HepG2 (cell line): ENCODE measurements around the gene SYNGR4. TPM values are rescaled to one million over a fixed set of nuclear protein-coding genes. Genes with fewer than 3 reads are reported as not detected.
A peak's percentile ranks its signal among the peaks of the same experiment; 100 is the strongest.

Experiments
- ATAC-seq: fragments of 200-7000 bp; cut with Tn5 transposase; 3 replicates; pipeline ENCODE4 v1.9.1; 2020; ENCODE audit warnings: mild to moderate bottlenecking, moderate library complexity
- BruUV-seq: library from RNA; stranded (reverse); fragments of 400-500 nt; replicated peaks from 2 replicates; lab custom pipeline; 2021; lab: Mats Ljungman, UMichigan
- CTCF ChIA-PET: fragments of 300-600 bp; formaldehyde crosslinking; extraction: SDS; loops from one replicate; lab custom pipeline; 2021; ENCODE audit warnings: low total read pairs, inconsistent platforms, low intra/inter-chr PET ratio; lab: Yijun Ruan, JAX
- POLR2A ChIA-PET: fragments of 350-600 bp; sonication (Branson Sonifier 250); formaldehyde crosslinking; loops from one replicate; lab custom pipeline; 2020; ENCODE audit warnings: antibody characterized with exemption, inconsistent platforms; lab: Yijun Ruan, JAX
- DNase-seq: peaks from one replicate; pipeline ENCODE4 v3.0.0-alpha.2; 2015; ENCODE audit warnings: low spot score
- FAIRE-seq: peaks from 3 replicates; lab custom pipeline; 2011; peaks lifted over from hg19 to GRCh38; lab: Jason Lieb, UNC
- H2AFZ ChIP-seq: one replicate; pipeline ENCODE4 v1.6.1; 2011; ENCODE audit warnings: low read length, inconsistent platforms
- H3K27ac ChIP-seq: fragments of 300-600 bp; 3 replicates; pipeline ENCODE4 v1.8.0; 2011; ENCODE audit warnings: mixed run types, mild to moderate bottlenecking, mixed read lengths, low read length, inconsistent platforms; ENCODE audit not compliant: insufficient read depth; ENCODE audit errors: extremely low read length
- H3K27me3 ChIP-seq, 2 experiments: fragments of 200-600 bp in 1 of 2; 2 replicates in 1 of 2; 3 replicates in 1 of 2; pipeline versions ENCODE4 v1.6.0 to v1.8.0; 2011; ENCODE audit warnings: low read length in 2 of 2, mild to moderate bottlenecking in 2 of 2, moderate library complexity in 2 of 2, inconsistent platforms in 1 of 2; ENCODE audit not compliant: insufficient read depth in 2 of 2, control insufficient read depth in 1 of 2
- H3K36me3 ChIP-seq, 2 experiments: fragments of 200-600 bp in 1 of 2; replicated peaks in 1 of 2; 2 replicates in 1 of 2; 3 replicates in 1 of 2; pipeline versions ENCODE4 v1.5.1 to v1.8.0; 2011; ENCODE audit warnings: low read length in 2 of 2, inconsistent platforms in 1 of 2; ENCODE audit not compliant: insufficient read depth in 2 of 2, control insufficient read depth in 1 of 2
- H3K4me1 ChIP-seq: 2 replicates; pipeline ENCODE4 v1.5.1; 2012; ENCODE audit warnings: low read length, inconsistent platforms; ENCODE audit not compliant: insufficient read depth
- H3K4me2 ChIP-seq: 2 replicates; pipeline ENCODE4 v1.6.0; 2011; ENCODE audit warnings: low read depth, low read length, inconsistent platforms
- H3K4me3 ChIP-seq, 3 experiments: fragments of 200-600 bp in 1 of 3; sonication (generic), shearing (Covaris generic) in 1 of 3; replicated peaks in 1 of 3; 2 replicates each; pipeline ENCODE4 v1.5.1; 2011 to 2016; ENCODE audit warnings: low read length in 3 of 3, inconsistent platforms in 2 of 3, low read depth in 2 of 3, mild to moderate bottlenecking in 2 of 3, control low read depth in 1 of 3, mixed read lengths in 1 of 3; ENCODE audit not compliant: insufficient read depth in 1 of 3
- H3K79me2 ChIP-seq: one replicate; pipeline ENCODE4 v1.6.1; 2011; ENCODE audit warnings: low read length, inconsistent platforms; ENCODE audit not compliant: insufficient read depth
- H3K9ac ChIP-seq: 2 replicates; pipeline ENCODE4 v1.6.0; 2011; ENCODE audit warnings: mild to moderate bottlenecking, low read depth, low read length, inconsistent platforms; ENCODE audit not compliant: insufficient read depth
- H3K9me3 ChIP-seq: 2 replicates; pipeline ENCODE4 v1.5.1; 2012; ENCODE audit warnings: mild to moderate bottlenecking, low read length
- H4K20me1 ChIP-seq: 2 replicates; pipeline ENCODE4 v1.6.0; 2011; ENCODE audit warnings: inconsistent platforms, mild to moderate bottlenecking, low read length, moderate library complexity; ENCODE audit not compliant: insufficient read depth
- ARHGAP35 ChIP-seq: sonication (generic); formaldehyde crosslinking; IDR thresholded peaks from 2 replicates; pipeline ENCODE4 v1.9.0; 2022; ENCODE audit warnings: mild to moderate bottlenecking, inconsistent platforms, moderate library complexity, missing genetic modification reagents, borderline replicate concordance
- MLLT10 ChIP-seq: sonication (generic); formaldehyde crosslinking; IDR thresholded peaks from 2 replicates; pipeline ENCODE4 v1.4.0; 2020; ENCODE audit warnings: missing genetic modification reagents
- NR2F6 ChIP-seq, 2 experiments: IDR thresholded peaks; 2 replicates each; pipeline ENCODE4 v1.6.1; 2016; ENCODE audit warnings: antibody characterized with exemption in 1 of 2, mild to moderate bottlenecking in 1 of 2
- SAP130 ChIP-seq: IDR thresholded peaks from 2 replicates; pipeline ENCODE4 v1.6.1; 2016; ENCODE audit warnings: low read depth
- SCMH1 ChIP-seq: sonication (generic); formaldehyde crosslinking; IDR thresholded peaks from 2 replicates; pipeline ENCODE4 v1.9.0; 2021; ENCODE audit warnings: missing genetic modification reagents, mild to moderate bottlenecking, borderline replicate concordance
- YY1 ChIP-seq: IDR thresholded peaks from 2 replicates; pipeline ENCODE4 v1.6.1; 2011; ENCODE audit warnings: low read length, low read depth, moderate library complexity, mild to moderate bottlenecking; ENCODE audit not compliant: insufficient read depth, insufficient replicate concordance
- ZBTB1 ChIP-seq: sonication (generic); formaldehyde crosslinking; IDR thresholded peaks from 2 replicates; pipeline ENCODE4 v1.4.0; 2020; ENCODE audit warnings: missing genetic modification reagents, borderline replicate concordance
- ZNF124 ChIP-seq: sonication (generic); formaldehyde crosslinking; IDR thresholded peaks from 2 replicates; pipeline ENCODE4 v1.4.0; 2020; ENCODE audit warnings: missing genetic modification reagents
- ZNF354B ChIP-seq: sonication (generic); formaldehyde crosslinking; IDR thresholded peaks from 2 replicates; pipeline ENCODE4 v1.8.0; 2022; ENCODE audit warnings: mild to moderate bottlenecking, missing genetic modification reagents
- ZNF557 ChIP-seq: sonication (generic); formaldehyde crosslinking; IDR thresholded peaks from 2 replicates; pipeline ENCODE4 v1.4.0; 2020; ENCODE audit warnings: missing genetic modification reagents
- ZNF558 ChIP-seq: sonication (generic); formaldehyde crosslinking; IDR thresholded peaks from 2 replicates; pipeline ENCODE4 v1.9.0; 2022; ENCODE audit warnings: mild to moderate bottlenecking, missing genetic modification reagents, borderline replicate concordance
- ZNF75D ChIP-seq: sonication (generic); formaldehyde crosslinking; IDR thresholded peaks from 2 replicates; pipeline ENCODE4 v1.8.1; 2023; ENCODE audit warnings: missing genetic modification reagents, mild to moderate bottlenecking, borderline replicate concordance
- WGBS: methylation state at CpG from one replicate; pipeline ENCODE4 v1.1.6; 2017; ENCODE audit warnings: low lambda C conversion rate; 5-methylcytosine and 5-hydroxymethylcytosine counted together
- in situ Hi-C: cut with HindIII; loops from 2 replicates; pipeline ENCODE4 v1.10.0; 2017; ENCODE audit warnings: low pct_unique_long_range_greater_than_20kb; ENCODE audit not compliant: extremely low pct_ligation_motif_present
- intact Hi-C: fragments of 100-400 bp; cut with micrococcal nuclease; formaldehyde crosslinking; loops from one replicate; pipeline ENCODE4 v1.10.0; 2022; ENCODE audit not compliant: unreplicated experiment
- polyA plus RNA-seq, 8 experiments: library from polyadenylated mRNA; depleted of rRNA in 3 of 8; stranded (reverse) in 7 of 8; unstranded in 1 of 8; fragments of >200 nt; fragmentation: Illumina TruSeq in 4 of 8; extraction: Trizol in 4 of 8; gene quantifications; 2 replicates each; pipeline versions ENCODE4 v1.2.1 to v1.2.3, GENCODE V29; 2011 to 2016; ENCODE audit warnings: low read depth in 4 of 8, missing spikeins in 1 of 8, mixed read lengths in 1 of 8; ENCODE audit not compliant: insufficient read depth in 1 of 8
- total RNA-seq, 5 experiments: library from RNA; depleted of rRNA; stranded (reverse); fragments of >200 nt; fragmentation: Illumina TruSeq; extraction: Trizol; gene quantifications; 2 replicates each; pipeline ENCODE4 v1.2.3, GENCODE V29; 2016; ENCODE audit warnings: low read depth in 1 of 5
- TF ChIP-seq, protein P1 (sequence below): sonication (generic); formaldehyde crosslinking; IDR thresholded peaks from 2 replicates; pipeline ENCODE4 v1.5.0; 2020; ENCODE audit warnings: mild to moderate bottlenecking, missing genetic modification reagents
- TF ChIP-seq, protein P2 (sequence below): sonication (generic); formaldehyde crosslinking; IDR thresholded peaks from 2 replicates; pipeline ENCODE4 v1.4.0; 2020; ENCODE audit warnings: mild to moderate bottlenecking, missing genetic modification reagents

Gene SYNGR4
- total and polyA plus RNA-seq, 2 of the 13 experiments (the other 11 are each of a cell fraction or from before 2014, with no cell fraction given) = not detected

DNA sequence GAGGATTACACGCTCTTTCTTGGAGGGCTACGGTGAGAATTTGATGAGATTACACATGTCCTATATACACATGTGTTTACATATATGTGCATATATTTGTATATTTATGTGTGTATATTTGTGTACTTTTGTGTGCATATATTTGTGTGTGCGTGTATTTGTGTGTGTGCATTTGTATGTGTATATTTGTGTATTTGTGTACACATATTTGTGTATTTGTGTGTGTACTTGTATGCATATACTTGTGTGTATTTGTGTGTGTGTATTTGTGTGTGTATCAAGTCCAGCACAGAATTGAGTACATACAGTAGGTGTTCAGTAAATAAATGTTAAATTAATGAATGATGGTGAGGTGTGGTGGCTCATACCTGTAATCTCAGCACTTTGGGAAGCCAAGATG, 2.3 kb upstream of the SYNGR4 start (continued):
- TF ChIP-seq, protein P1, sequence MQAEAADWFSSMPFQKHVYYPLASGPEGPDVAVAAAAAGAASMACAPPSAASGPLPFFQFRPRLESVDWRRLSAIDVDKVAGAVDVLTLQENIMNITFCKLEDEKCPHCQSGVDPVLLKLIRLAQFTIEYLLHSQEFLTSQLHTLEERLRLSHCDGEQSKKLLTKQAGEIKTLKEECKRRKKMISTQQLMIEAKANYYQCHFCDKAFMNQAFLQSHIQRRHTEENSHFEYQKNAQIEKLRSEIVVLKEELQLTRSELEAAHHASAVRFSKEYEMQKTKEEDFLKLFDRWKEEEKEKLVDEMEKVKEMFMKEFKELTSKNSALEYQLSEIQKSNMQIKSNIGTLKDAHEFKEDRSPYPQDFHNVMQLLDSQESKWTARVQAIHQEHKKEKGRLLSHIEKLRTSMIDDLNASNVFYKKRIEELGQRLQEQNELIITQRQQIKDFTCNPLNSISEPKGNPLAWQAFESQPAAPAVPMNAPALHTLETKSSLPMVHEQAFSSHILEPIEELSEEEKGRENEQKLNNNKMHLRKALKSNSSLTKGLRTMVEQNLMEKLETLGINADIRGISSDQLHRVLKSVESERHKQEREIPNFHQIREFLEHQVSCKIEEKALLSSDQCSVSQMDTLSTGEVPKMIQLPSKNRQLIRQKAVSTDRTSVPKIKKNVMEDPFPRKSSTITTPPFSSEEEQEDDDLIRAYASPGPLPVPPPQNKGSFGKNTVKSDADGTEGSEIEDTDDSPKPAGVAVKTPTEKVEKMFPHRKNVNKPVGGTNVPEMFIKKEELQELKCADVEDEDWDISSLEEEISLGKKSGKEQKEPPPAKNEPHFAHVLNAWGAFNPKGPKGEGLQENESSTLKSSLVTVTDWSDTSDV (CRISPR knock-in tag) = no peak
- TF ChIP-seq MLLT10 (CRISPR knock-in tag) = no peak
- no peak for TF ChIP-seq ZNF557 (CRISPR knock-in tag)
- TF ChIP-seq ZNF354B (CRISPR knock-in tag) = no peak

DNA sequence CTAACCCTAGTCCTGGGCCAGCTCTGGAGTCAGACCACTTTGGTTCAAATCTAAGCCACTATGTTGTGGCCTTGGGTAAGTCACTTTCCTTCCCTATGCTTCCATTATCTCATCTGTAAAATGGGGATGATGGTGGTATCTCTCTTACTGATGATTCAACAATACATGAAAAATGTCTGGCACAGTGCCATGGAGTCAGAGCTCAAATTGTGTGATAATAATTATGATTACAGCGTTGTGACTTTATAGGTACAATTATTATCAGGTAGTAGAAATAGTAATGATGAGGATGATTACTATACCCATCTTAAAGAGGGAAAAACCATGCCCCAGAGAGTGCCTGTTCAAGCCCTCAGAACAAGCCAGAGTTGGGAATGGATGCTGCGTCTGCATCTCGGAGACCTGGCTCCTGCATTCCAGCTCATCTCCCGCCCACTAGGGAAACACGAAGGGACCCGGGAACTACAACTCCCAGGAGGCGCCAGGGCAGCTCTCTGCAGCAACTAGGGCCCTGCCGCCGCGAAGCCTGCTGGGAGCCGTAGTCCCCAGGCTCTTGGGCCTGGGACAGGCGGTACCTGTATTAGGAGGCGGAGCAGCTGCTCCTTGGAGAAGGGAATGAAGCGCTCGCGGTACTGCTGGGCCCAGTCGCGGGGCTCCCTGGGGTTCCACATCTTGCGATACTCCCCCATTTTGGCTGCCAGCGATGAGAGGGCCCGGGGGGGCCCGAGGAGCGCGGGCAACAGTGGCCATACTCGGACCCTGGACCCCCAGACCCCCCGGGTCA, 1.3 kb upstream of the SYNGR4 start:
- FAIRE-seq (peak; percentile 80), DNase-seq (peak; percentile 94), ATAC-seq (peak; percentile 96)
- BruUV-seq = no TSS peak
- WGBS = 13% methylated on average over 7 of the region's 26 CpGs
- Histone ChIP-seq H3K4me1 (peaks cover 35% of the 10 kb centered on the region), H4K20me1 (no peaks in the 10 kb centered on the region), H3K9me3 (no peaks in the 10 kb centered on the region), H3K36me3 (peaks cover 0 to 2% of the 10 kb centered on the region in 2 experiments; a peak in 1 of 5 replicates), H3K27ac (peak overlapping the region; percentile 96), H3K27me3 (no peaks in the 10 kb centered on the region), H2AFZ (no peak overlapping the region), H3K9ac (peak overlapping the region; percentile 96), H3K79me2 (no peaks in the 10 kb centered on the region), H3K4me2 (peak overlapping the region; percentile 99), H3K4me3 (peak overlapping the region; percentile 47 to 86 (median 71))
- CTCF ChIA-PET = interaction anchor here (1.4 kb wide), 1 partner anchor 13 kb away, joined by 4 read pairs; no protein-coding TSS in a partner anchor
- in situ Hi-C loops (no loop called here), intact Hi-C loops (no loop called here)
- POLR2A ChIA-PET = interaction anchor here (0.6 to 2.7 kb wide), 12 partner anchors 8 to 256 kb away, joined by 3 to 107 read pairs (median 7); partner anchors contain the start of genes GRWD1, KDELR1, RPL18 and SPHK2
- TF ChIP-seq ZBTB1 (CRISPR knock-in tag) (no peak), YY1 (peak; percentile 67), ZNF75D (CRISPR knock-in tag) (no peak), SAP130 (CRISPR knock-in tag) (no peak; the same call in 1 of the 2 replicates), NR2F6 (IDR thresholded peaks at IDR 0.05) (no peak), NR2F6 (CRISPR knock-in tag; IDR thresholded peaks at IDR 0.05) (no peak), ZNF124 (CRISPR knock-in tag) (no peak; the same call in 1 of the 2 replicates), ARHGAP35 (CRISPR knock-in tag) (no peak), ZNF558 (CRISPR knock-in tag) (no peak), SCMH1 (CRISPR knock-in tag) (no peak)
- TF ChIP-seq, protein P2, sequence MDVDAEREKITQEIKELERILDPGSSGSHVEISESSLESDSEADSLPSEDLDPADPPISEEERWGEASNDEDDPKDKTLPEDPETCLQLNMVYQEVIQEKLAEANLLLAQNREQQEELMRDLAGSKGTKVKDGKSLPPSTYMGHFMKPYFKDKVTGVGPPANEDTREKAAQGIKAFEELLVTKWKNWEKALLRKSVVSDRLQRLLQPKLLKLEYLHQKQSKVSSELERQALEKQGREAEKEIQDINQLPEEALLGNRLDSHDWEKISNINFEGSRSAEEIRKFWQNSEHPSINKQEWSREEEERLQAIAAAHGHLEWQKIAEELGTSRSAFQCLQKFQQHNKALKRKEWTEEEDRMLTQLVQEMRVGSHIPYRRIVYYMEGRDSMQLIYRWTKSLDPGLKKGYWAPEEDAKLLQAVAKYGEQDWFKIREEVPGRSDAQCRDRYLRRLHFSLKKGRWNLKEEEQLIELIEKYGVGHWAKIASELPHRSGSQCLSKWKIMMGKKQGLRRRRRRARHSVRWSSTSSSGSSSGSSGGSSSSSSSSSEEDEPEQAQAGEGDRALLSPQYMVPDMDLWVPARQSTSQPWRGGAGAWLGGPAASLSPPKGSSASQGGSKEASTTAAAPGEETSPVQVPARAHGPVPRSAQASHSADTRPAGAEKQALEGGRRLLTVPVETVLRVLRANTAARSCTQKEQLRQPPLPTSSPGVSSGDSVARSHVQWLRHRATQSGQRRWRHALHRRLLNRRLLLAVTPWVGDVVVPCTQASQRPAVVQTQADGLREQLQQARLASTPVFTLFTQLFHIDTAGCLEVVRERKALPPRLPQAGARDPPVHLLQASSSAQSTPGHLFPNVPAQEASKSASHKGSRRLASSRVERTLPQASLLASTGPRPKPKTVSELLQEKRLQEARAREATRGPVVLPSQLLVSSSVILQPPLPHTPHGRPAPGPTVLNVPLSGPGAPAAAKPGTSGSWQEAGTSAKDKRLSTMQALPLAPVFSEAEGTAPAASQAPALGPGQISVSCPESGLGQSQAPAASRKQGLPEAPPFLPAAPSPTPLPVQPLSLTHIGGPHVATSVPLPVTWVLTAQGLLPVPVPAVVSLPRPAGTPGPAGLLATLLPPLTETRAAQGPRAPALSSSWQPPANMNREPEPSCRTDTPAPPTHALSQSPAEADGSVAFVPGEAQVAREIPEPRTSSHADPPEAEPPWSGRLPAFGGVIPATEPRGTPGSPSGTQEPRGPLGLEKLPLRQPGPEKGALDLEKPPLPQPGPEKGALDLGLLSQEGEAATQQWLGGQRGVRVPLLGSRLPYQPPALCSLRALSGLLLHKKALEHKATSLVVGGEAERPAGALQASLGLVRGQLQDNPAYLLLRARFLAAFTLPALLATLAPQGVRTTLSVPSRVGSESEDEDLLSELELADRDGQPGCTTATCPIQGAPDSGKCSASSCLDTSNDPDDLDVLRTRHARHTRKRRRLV (CRISPR knock-in tag) = peak; percentile 83; the same call in 1 of the 2 replicates
